Activated T-helper 1 cell treated with anti-CD3 and anti-CD28 coated beads, Interleukin-12 subunit alpha, Interleukin-12 subunit beta, Interleukin-2, Interleukin-4 antibody, amounts not matched to agents 30 ng/mL and 10 ng/mL and 1 ng/mL, durations not matched to agents 14 hours and 24 hours and 36 hours (primary cell): ENCODE data around the gene IPO4. TPM values are rescaled to one million over a fixed set of nuclear protein-coding genes. Genes with fewer than 3 reads are reported as not detected.

Source experiments
- DNase-seq: peaks from one replicate; pipeline ENCODE4 v3.0.0; 2021; ENCODE audit warnings: low spot score
- H3K27ac Mint-ChIP-seq: one replicate; pipeline ENCODE4 v1.8.0; 2021; ENCODE audit warnings: mild to moderate bottlenecking, mixed read lengths
- H3K27me3 Mint-ChIP-seq: one replicate; pipeline ENCODE4 v1.8.0; 2022; ENCODE audit warnings: mild to moderate bottlenecking, moderate library complexity, mixed read lengths; ENCODE audit not compliant: insufficient read depth
- H3K36me3 Mint-ChIP-seq: one replicate; pipeline ENCODE4 v1.8.0; 2021; ENCODE audit warnings: low read depth, mixed read lengths
- H3K4me1 Mint-ChIP-seq: one replicate; pipeline ENCODE4 v1.8.0; 2021; ENCODE audit warnings: low read depth, mixed read lengths
- H3K4me3 Mint-ChIP-seq: one replicate; pipeline ENCODE4 v1.8.0; 2021; ENCODE audit warnings: mild to moderate bottlenecking, moderate library complexity, mixed read lengths
- H3K9me3 Mint-ChIP-seq: one replicate; pipeline ENCODE4 v1.8.0; 2021; ENCODE audit warnings: mixed read lengths
- intact Hi-C: fragments of 100-400 bp; cut with micrococcal nuclease; formaldehyde crosslinking; loops from one replicate; pipeline ENCODE4 v1.15.1; 2024
- total RNA-seq: library from RNA; stranded (reverse); gene quantifications from 2 replicates; pipeline ENCODE4 v1.2.3, GENCODE V29; 2022

Gene IPO4, protein sequence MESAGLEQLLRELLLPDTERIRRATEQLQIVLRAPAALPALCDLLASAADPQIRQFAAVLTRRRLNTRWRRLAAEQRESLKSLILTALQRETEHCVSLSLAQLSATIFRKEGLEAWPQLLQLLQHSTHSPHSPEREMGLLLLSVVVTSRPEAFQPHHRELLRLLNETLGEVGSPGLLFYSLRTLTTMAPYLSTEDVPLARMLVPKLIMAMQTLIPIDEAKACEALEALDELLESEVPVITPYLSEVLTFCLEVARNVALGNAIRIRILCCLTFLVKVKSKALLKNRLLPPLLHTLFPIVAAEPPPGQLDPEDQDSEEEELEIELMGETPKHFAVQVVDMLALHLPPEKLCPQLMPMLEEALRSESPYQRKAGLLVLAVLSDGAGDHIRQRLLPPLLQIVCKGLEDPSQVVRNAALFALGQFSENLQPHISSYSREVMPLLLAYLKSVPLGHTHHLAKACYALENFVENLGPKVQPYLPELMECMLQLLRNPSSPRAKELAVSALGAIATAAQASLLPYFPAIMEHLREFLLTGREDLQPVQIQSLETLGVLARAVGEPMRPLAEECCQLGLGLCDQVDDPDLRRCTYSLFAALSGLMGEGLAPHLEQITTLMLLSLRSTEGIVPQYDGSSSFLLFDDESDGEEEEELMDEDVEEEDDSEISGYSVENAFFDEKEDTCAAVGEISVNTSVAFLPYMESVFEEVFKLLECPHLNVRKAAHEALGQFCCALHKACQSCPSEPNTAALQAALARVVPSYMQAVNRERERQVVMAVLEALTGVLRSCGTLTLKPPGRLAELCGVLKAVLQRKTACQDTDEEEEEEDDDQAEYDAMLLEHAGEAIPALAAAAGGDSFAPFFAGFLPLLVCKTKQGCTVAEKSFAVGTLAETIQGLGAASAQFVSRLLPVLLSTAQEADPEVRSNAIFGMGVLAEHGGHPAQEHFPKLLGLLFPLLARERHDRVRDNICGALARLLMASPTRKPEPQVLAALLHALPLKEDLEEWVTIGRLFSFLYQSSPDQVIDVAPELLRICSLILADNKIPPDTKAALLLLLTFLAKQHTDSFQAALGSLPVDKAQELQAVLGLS
- total RNA-seq = 106 and 107 TPM in 2 replicates

DNA sequence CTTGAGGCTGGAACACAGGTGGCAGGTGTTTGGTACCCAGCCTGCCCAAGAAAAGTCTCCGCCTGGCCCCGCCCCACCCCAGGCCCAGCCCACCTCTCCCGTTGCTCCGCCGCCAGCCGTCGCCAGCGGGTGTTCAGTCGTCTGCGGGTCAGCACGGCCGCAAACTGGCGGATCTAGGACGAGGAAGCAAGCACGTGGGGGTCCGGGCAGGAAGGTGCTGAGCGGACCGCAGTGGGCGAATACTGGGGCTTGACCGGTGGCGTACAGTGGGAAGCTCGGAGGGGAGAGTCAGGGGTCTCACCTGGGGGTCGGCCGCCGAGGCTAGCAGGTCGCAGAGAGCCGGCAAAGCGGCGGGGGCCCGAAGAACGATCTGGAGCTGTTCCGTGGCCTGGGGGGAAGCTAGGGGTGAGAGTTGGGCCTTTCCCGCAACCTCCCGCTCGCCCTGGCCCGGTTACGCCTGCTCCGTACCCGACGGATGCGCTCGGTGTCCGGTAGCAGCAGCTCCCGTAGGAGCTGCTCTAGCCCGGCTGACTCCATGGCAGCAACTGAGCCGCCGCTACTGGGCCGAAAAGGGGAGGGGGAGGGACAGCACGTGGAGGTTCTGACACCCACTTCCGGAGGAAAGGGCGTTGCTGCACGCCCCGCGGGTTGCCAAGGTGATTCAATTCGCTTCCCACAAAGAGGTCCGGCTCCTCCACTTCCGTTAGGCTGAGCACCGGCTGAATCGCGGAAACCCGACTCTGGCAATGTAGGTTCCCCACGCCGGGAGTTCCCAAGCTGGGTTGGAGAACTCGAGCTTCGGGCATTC, at the start of gene IPO4:
IPO4 (minus strand) TSS at position 566 of the 808 bp plus-strand sequence; CDS start at position 537, 29 bp downstream.
- Mint-ChIP-seq H3K27ac (peak within 1 kb of the TSS; percentile 86), H3K4me3 (peak within 1 kb of the TSS; percentile 91), H3K27me3 (no peaks in the 10 kb centered on the region), H3K9me3 (no peaks in the 10 kb centered on the region), H3K36me3 (peaks cover 49% of the 10 kb centered on the region), H3K4me1 (peaks cover 42% of the 10 kb centered on the region)
- DNase-seq = peak; percentile 93
- intact Hi-C loops = loop anchor here (1.0 to 2.0 kb wide), 9 partner anchors 8 to 254 kb away; partner anchors contain the start of genes CHMP4A, GMPR2, IRF9 and NEDD8

DNA sequence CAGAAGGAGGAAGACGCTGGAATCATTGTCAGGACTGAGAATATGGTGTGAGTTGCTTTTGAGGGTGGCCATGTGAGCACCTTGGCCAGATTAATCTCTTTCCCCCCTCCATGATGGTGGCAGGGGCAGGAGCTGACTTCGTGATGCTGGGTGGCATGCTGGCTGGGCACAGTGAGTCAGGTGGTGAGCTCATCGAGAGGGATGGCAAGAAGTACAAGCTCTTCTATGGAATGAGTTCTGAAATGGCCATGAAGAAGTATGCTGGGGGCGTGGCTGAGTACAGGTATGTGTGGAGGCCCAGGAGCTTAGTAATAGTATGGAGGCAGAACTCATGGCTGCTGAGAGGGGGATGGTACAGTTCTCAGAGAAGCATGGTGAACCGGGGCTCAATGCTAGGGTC, 49.5 kb upstream of the IPO4 start:
- Mint-ChIP-seq H3K4me1 (peaks cover 72% of the 10 kb centered on the region), H3K27me3 (no peaks in the 10 kb centered on the region), H3K36me3 (peaks cover 59% of the 10 kb centered on the region), H3K9me3 (no peaks in the 10 kb centered on the region), H3K4me3 (peak overlapping the region; percentile 17), H3K27ac (peak overlapping the region; percentile 22)
- DNase-seq = no peak
- intact Hi-C loops = loop anchor here (10.0 kb wide), 1 partner anchor 1143 kb away; the partner anchor contains the start of genes ACIN1 and C14orf119

DNA sequence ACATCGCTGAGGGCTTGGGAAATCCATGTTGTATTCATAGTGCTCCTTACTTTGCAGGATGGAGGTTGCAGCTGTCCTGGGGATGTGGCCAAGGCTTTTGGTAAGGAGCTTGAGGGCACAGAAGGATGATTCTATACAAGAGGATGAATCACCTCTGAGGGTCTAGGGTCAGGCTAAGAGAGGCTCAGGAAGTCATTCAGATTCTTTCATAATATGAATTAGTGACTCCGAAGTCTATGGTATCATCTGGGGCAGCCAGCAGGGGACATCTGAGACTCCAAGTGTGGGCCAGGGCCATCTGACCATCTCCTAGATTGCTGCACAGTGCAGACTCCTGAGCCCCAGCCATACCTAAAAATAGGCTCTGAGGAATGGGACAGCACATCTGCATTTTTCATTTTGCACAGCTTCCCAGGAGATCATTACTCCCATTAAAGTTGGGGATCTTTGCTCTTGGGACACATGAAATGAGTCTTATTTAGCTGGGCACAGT, 48.9 kb upstream of the IPO4 start:
- H3K36me3 Mint-ChIP-seq = peaks cover 59% of the 10 kb centered on the region
- H3K4me1 Mint-ChIP-seq = peaks cover 71% of the 10 kb centered on the region
- DNase-seq = no peak
- H3K27me3 Mint-ChIP-seq = no peaks in the 10 kb centered on the region
- intact Hi-C loops = loop anchor here (10.0 kb wide), 1 partner anchor 1143 kb away; the partner anchor contains the start of genes ACIN1 and C14orf119
- no peak overlapping the region for H3K27ac Mint-ChIP-seq
- H3K9me3 Mint-ChIP-seq = no peaks in the 10 kb centered on the region
- H3K4me3 Mint-ChIP-seq = no peak overlapping the region

DNA sequence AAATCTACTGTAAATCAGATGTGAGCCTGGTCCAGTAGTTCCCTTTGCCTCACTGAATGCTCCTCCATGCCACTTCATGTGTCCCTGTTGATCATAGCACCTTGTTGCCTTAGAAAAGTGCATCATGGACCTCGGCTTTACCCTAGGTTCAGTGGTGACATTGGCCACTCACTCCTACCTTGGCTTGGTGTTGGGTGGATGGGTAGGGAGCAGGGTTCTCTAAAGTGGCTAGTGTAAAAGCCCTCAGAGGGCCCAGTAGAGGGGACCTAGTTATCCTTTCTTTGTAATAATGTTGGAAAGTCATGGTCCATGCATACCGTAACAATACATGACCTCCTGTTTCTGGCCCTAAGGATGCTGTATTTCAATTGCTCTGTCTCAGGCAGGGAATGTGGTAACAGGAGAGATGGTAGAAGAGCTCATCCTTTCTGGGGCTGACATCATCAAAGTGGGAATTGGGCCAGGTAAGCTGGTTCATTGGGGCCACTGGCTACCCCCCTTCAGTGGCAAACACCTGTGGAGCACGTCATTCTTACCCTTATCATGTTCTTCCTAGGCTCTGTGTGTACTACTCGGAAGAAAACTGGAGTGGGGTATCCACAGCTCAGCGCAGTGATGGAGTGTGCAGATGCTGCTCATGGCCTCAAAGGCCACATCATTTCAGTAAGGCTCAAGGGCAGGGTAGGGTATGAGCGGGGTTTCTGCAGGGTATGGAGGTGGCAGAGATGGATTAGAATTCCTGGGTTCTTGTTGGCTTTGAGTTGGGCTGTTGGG, 48.3 kb upstream of the IPO4 start:
- Mint-ChIP-seq H3K27ac (no peak overlapping the region), H3K4me3 (no peak overlapping the region)

GRCh38 chr14:24235804-24236688, 47.4 kb upstream of the IPO4 start:
- peaks cover 62% of the 10 kb centered on the region for H3K36me3 Mint-ChIP-seq
- DNase-seq = no peak

More for the DNA sequence above, 48.3 kb upstream of the IPO4 start:
- peaks cover 71% of the 10 kb centered on the region for H3K4me1 Mint-ChIP-seq
- no peaks in the 10 kb centered on the region for H3K27me3 Mint-ChIP-seq
- intact Hi-C loops = loop anchor here (10.0 kb wide), 1 partner anchor 1142 kb away; the partner anchor contains the start of genes ACIN1 and C14orf119
- H3K36me3 Mint-ChIP-seq = peaks cover 59% of the 10 kb centered on the region
- DNase-seq = no peak
- H3K9me3 Mint-ChIP-seq = no peaks in the 10 kb centered on the region

GRCh38 chr14:24234095-24235005, 45.7 kb upstream of the IPO4 start:
- H3K27me3 Mint-ChIP-seq = no peaks in the 10 kb centered on the region
- H3K9me3 Mint-ChIP-seq = no peaks in the 10 kb centered on the region
- H3K4me3 Mint-ChIP-seq = peak overlapping the region; percentile 56
- no peak overlapping the region for H3K27ac Mint-ChIP-seq
- intact Hi-C loops = loop anchor here (10.0 kb wide), 1 partner anchor 1140 kb away; the partner anchor contains the start of genes ACIN1 and C14orf119
- H3K4me1 Mint-ChIP-seq = peaks cover 61% of the 10 kb centered on the region
- no peak for DNase-seq
- H3K36me3 Mint-ChIP-seq = peaks cover 47% of the 10 kb centered on the region

More at GRCh38 chr14:24235804-24236688, 47.4 kb upstream of the IPO4 start:
- peak overlapping the region; percentile 6 for H3K4me3 Mint-ChIP-seq
- intact Hi-C loops = loop anchor here (10.0 kb wide), 1 partner anchor 1141 kb away; the partner anchor contains the start of genes ACIN1 and C14orf119
- H3K9me3 Mint-ChIP-seq = no peaks in the 10 kb centered on the region
- H3K27ac Mint-ChIP-seq = peak overlapping the region; percentile 2
- H3K27me3 Mint-ChIP-seq = no peaks in the 10 kb centered on the region
- H3K4me1 Mint-ChIP-seq = peaks cover 76% of the 10 kb centered on the region

DNA sequence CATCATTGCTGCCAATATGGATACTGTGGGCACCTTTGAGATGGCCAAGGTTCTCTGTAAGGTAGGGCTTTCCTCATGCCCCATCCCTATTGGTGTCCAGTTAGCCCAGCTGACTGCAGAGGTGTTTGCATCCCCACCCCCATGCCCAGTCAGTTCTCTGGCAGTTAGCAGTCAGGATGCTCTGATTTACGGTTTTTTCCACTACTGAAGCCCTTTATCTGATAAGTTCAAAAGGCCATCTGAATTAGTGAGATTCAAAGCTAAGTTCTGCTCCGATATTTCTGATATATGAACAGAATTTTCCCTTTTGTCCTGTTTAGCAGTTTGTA, 44.9 kb upstream of the IPO4 start:
- no peak for DNase-seq
- intact Hi-C loops = loop anchor here (10.0 kb wide), 1 partner anchor 1139 kb away; the partner anchor contains the start of genes ACIN1 and C14orf119
- Mint-ChIP-seq H3K4me1 (peaks cover 56% of the 10 kb centered on the region), H3K9me3 (no peaks in the 10 kb centered on the region), H3K36me3 (peaks cover 41% of the 10 kb centered on the region), H3K27me3 (no peaks in the 10 kb centered on the region), H3K4me3 (peak overlapping the region; percentile 93), H3K27ac (peak overlapping the region; percentile 53)

DNA sequence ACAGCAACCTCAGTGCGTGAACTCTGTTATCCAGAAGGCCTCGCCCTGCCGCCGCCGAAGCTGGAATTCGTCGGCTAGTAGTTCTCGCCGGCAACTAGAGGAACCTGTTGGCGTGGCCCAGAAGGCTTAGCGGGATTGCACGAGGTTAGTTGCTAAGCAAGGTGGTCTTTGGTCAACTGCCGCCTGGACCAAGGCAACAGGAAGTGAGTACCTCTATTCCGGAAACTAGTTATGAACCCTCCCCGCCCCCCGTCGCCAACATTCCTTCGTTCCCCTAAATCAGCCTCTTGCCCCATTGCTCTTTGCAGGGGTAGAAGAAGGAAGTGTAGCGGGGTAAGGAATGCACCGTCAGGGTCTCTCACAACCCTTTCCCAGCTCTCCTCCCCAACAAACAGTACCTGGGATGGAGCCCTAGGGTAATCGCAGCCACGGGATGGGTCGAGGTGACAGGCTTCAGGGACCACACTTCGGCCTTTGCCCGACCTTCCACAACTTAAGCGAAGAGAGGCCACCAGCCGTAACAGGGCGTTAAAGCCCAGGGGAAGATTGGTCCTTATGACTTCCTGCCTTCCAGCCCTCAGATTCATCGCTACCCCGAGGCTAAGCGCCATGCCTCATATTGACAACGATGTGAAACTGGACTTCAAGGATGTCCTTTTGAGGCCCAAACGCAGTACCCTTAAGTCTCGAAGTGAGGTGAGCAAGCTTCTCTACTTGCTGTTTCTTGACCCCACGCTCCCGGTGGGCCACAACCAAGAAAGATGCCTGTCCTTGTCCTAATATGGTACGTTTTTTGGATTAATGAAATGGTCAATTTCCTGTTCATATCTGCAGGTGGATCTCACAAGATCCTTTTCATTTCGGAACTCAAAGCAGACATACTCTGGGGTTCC, 44.3 kb upstream of the IPO4 start, which contains the start of gene GMPR2:
GMPR2 (plus strand) TSS at position 285 of the 893 bp plus-strand sequence; CDS start at position 610, 325 bp downstream.
- Mint-ChIP-seq H3K4me1 (peaks cover 50% of the 10 kb centered on the region), H3K27me3 (no peaks in the 10 kb centered on the region), H3K4me3 (peak within 1 kb of the TSS; percentile 93), H3K9me3 (no peaks in the 10 kb centered on the region), H3K36me3 (peaks cover 35% of the 10 kb centered on the region), H3K27ac (peak within 1 kb of the TSS; percentile 91)
- DNase-seq = no peak
- intact Hi-C loops = loop anchor here (1.0 to 10.0 kb wide), 12 partner anchors 9 to 1138 kb away; partner anchors contain the start of genes ACIN1, C14orf119, IPO4 and IRF9

GRCh38 chr14:24232121-24232644, 43.6 kb upstream of the IPO4 start, which contains the start of gene NEDD8:
NEDD8 (minus strand) TSS chr14:24232367; CDS start chr14:24232267, 100 bp downstream.
- peak within 1 kb of the TSS; percentile 91 for H3K27ac Mint-ChIP-seq
- DNase-seq = peak; percentile 84
- peaks cover 34% of the 10 kb centered on the region for H3K36me3 Mint-ChIP-seq
- H3K27me3 Mint-ChIP-seq = no peaks in the 10 kb centered on the region
- peaks cover 50% of the 10 kb centered on the region for H3K4me1 Mint-ChIP-seq
- H3K4me3 Mint-ChIP-seq = peak within 1 kb of the TSS; percentile 93
- H3K9me3 Mint-ChIP-seq = no peaks in the 10 kb centered on the region
- intact Hi-C loops = loop anchor here (1.0 to 10.0 kb wide), 12 partner anchors 10 to 1137 kb away; partner anchors contain the start of genes ACIN1, C14orf119, IPO4 and IRF9
